GM12878 (cell line): ENCODE measurements around the gene COX19. TPM values are rescaled to one million over a fixed set of nuclear protein-coding genes. Genes with fewer than 3 reads are reported as not detected.

Experiments used
- ATAC-seq: fragments of 200-7000 bp; cut with Tn5 transposase; 3 replicates; pipeline ENCODE4 v1.9.1; 2020; ENCODE audit warnings: mild to moderate bottlenecking, moderate library complexity
- BruUV-seq: library from RNA; stranded (reverse); fragments of 400-500 nt; replicated peaks from 2 replicates; lab custom pipeline; 2021; lab: Mats Ljungman, UMichigan
- CTCF ChIA-PET: fragments of 300-600 bp; sonication (Branson Sonifier 250); formaldehyde crosslinking; extraction: SDS; loops from one replicate; lab custom pipeline; 2021; ENCODE audit warnings: inconsistent platforms; lab: Yijun Ruan, JAX
- POLR2A ChIA-PET: fragments of 350-600 bp; formaldehyde crosslinking; extraction: SDS; loops from one replicate; lab custom pipeline; 2021; ENCODE audit warnings: inconsistent platforms; lab: Charles Lee
- RAD21 ChIA-PET: fragments of 300-600 bp; sonication (Branson Sonifier 250); formaldehyde crosslinking; loops from one replicate; lab custom pipeline; 2023; ENCODE audit warnings: antibody characterized with exemption; ENCODE audit not compliant: unreplicated experiment; lab: Charles Lee
- SMC1A ChIA-PET: fragments of 300-600 bp; sonication (Branson Sonifier 250); formaldehyde crosslinking; loops from one replicate; lab custom pipeline; 2023; ENCODE audit not compliant: unreplicated experiment, uncharacterized antibody; lab: Charles Lee
- DNase-seq: peaks from one replicate; pipeline ENCODE4 v3.0.0-alpha.2; 2011; ENCODE audit warnings: low read depth, low spot score
- FAIRE-seq: peaks from 3 replicates; lab custom pipeline; 2011; peaks lifted over from hg19 to GRCh38; lab: Jason Lieb, UNC
- H2AFZ ChIP-seq: 2 replicates; pipeline ENCODE4 v1.6.0; 2011; ENCODE audit warnings: low read depth, low read length, control low read depth; ENCODE audit not compliant: control insufficient read depth
- H3K27ac ChIP-seq: 2 replicates; pipeline ENCODE4 v1.5.1; 2011; ENCODE audit warnings: control low read depth; ENCODE audit not compliant: control insufficient read depth, insufficient read depth
- H3K27me3 ChIP-seq, 2 experiments: replicated peaks in 1 of 2; 2 replicates each; pipeline versions ENCODE4 v1.6.0 to v1.6.1; 2011; ENCODE audit warnings: low read length in 1 of 2; ENCODE audit not compliant: control insufficient read depth in 2 of 2, insufficient read depth in 2 of 2
- H3K36me3 ChIP-seq, 2 experiments: 2 replicates each; pipeline ENCODE4 v1.5.1; 2011; ENCODE audit warnings: low read length in 1 of 2; ENCODE audit not compliant: control insufficient read depth in 2 of 2, insufficient read depth in 2 of 2
- H3K4me1 ChIP-seq: 2 replicates; pipeline ENCODE4 v1.6.1; 2011; ENCODE audit warnings: mild to moderate bottlenecking, low read length, moderate library complexity, mixed read lengths; ENCODE audit not compliant: control insufficient read depth, insufficient read depth
- H3K4me2 ChIP-seq: 2 replicates; pipeline ENCODE4 v1.6.0; 2011; ENCODE audit warnings: control low read depth; ENCODE audit not compliant: control insufficient read depth, insufficient read depth
- H3K4me3 ChIP-seq: fragments of 200-600 bp; sonication (generic); 2 replicates; pipeline ENCODE4 v1.5.1; 2016
- H3K79me2 ChIP-seq: 2 replicates; pipeline ENCODE4 v1.6.0; 2011; ENCODE audit warnings: low read length; ENCODE audit not compliant: control insufficient read depth, insufficient read depth
- H3K9ac ChIP-seq: 2 replicates; pipeline ENCODE4 v1.8.0; 2011; ENCODE audit warnings: low read length, control low read depth, mixed read lengths; ENCODE audit not compliant: control insufficient read depth, insufficient read depth
- H3K9me3 ChIP-seq: replicated peaks from 3 replicates; pipeline ENCODE4 v1.5.1; 2011; ENCODE audit warnings: mild to moderate bottlenecking, low read length; ENCODE audit not compliant: control insufficient read depth, insufficient read depth
- H4K20me1 ChIP-seq: 2 replicates; pipeline ENCODE4 v1.6.0; 2011; ENCODE audit not compliant: control insufficient read depth, insufficient read depth
- ATF7 ChIP-seq: fragments of 450-650 bp; IDR thresholded peaks from 2 replicates; pipeline ENCODE4 v1.6.1; 2016; ENCODE audit warnings: low read depth, mild to moderate bottlenecking
- CEBPB ChIP-seq, 2 experiments: fragments of 150-350 bp in 1 of 2; IDR thresholded peaks; 2 replicates each; pipeline ENCODE4 v1.6.1; 2012 to 2014; ENCODE audit warnings: low read depth in 2 of 2, low read length in 2 of 2, borderline replicate concordance in 1 of 2, inconsistent platforms in 1 of 2
- FOXK2 ChIP-seq: fragments of 450-650 bp; IDR thresholded peaks from 2 replicates; pipeline ENCODE4 v1.6.1; 2017; ENCODE audit warnings: mild to moderate bottlenecking, moderate library complexity
- POLR2AphosphoS2 ChIP-seq: IDR thresholded peaks from 2 replicates; pipeline ENCODE4 v1.6.1; 2011; ENCODE audit warnings: low read depth, mild to moderate bottlenecking, low read length, improper control_type of control experiment, moderate library complexity
- POLR2AphosphoS5 ChIP-seq: IDR thresholded peaks from 2 replicates; pipeline ENCODE4 v1.6.1; 2011; ENCODE audit warnings: mild to moderate bottlenecking, low read length, inconsistent platforms
- PRDM15 ChIP-seq: fragments of 450-650 bp; formaldehyde crosslinking; IDR thresholded peaks from 2 replicates; pipeline ENCODE4 v1.4.0; 2020; ENCODE audit warnings: mild to moderate bottlenecking, moderate library complexity
- USF2 ChIP-seq: IDR thresholded peaks from 2 replicates; pipeline ENCODE4 v1.6.1; 2011; ENCODE audit warnings: low read depth, low read length, improper control_type of control experiment, borderline replicate concordance
- ZBTB33 ChIP-seq: fragments of 450-650 bp; IDR thresholded peaks from 2 replicates; pipeline ENCODE4 v1.6.1; 2017; ENCODE audit warnings: mild to moderate bottlenecking
- WGBS: methylation state at CpG from one replicate; pipeline ENCODE4 v1.1.6; 2016; ENCODE audit warnings: low lambda C conversion rate; ENCODE audit not compliant: insufficient replicate concordance, insufficient coverage; ENCODE audit errors: missing lambda C conversion rate; 5-methylcytosine and 5-hydroxymethylcytosine counted together
- in situ Hi-C: fragments of 300-500 bp; cut with MboI; formaldehyde crosslinking; loops from 9 replicates; pipeline ENCODE4 v1.14.3; 2018; ENCODE audit warnings: mixed read lengths
- intact Hi-C: fragments of 100-400 bp; cut with micrococcal nuclease; formaldehyde crosslinking; loops from one replicate; pipeline ENCODE4 v1.14.2; 2022; ENCODE audit not compliant: unreplicated experiment
- polyA plus RNA-seq, 11 experiments: library from polyadenylated mRNA; depleted of rRNA in 4 of 11; unstranded in 6 of 11; stranded (reverse) in 5 of 11; fragments of >200 nt; fragmentation: Nextera tagmentation in 4 of 11; fragmentation: Illumina TruSeq in 1 of 11; extraction: Ambion mirVana in 4 of 11; extraction: Trizol in 1 of 11; gene quantifications; 1 replicate in 1 of 11; 2 replicates in 10 of 11; pipeline versions ENCODE4 v1.2.1 to v1.2.3, GENCODE V29; 2011 to 2016; ENCODE audit warnings: inconsistent platforms in 2 of 11, missing spikeins in 2 of 11, low read depth in 1 of 11
- total RNA-seq, 4 experiments: library from RNA; depleted of rRNA in 3 of 4; stranded (reverse); fragments of >200 nt in 3 of 4; fragmentation: Illumina TruSeq in 1 of 4; extraction: Trizol in 1 of 4; gene quantifications; 2 replicates each; pipeline versions ENCODE4 v1.2.1 to v1.2.3, GENCODE V29; 2013 to 2021

The COX19 gene
- total and polyA plus RNA-seq, 10 of the 15 experiments (the other 5 are each of a cell fraction or from before 2014, with no cell fraction given): 3.7 to 17.9 (median 10.8) TPM

GRCh38 chr7:1011297-1012003 is 36.1 kb upstream of the COX19 start (continued):
- TF ChIP-seq PRDM15 (CRISPR knock-in tag): no peak
- TF ChIP-seq CEBPB (IDR thresholded peaks at IDR 0.05; ENCODE audit: borderline replicate concordance in 1 of 2, low read depth in 2 of 2, low read length in 2 of 2): no peak
- 0 out of 2 replicates have a peak, but pooled peaks have one; percentile 30 for TF ChIP-seq FOXK2
- 0 out of 2 replicates have a peak, but pooled peaks have one; percentile 53 for TF ChIP-seq POLR2AphosphoS2
- peak; percentile 78 for TF ChIP-seq ATF7

GRCh38 chr7:1010226-1010625 is 34.9 kb upstream of the COX19 start:
- no peak for TF ChIP-seq POLR2AphosphoS5
- no peak for TF ChIP-seq ZBTB33
- no peak for TF ChIP-seq USF2

More at GRCh38 chr7:1010226-1010625, 34.9 kb upstream of the COX19 start:
- BruUV-seq: no TSS peak
- POLR2A ChIA-PET: no interaction called here
- no peaks in the 10 kb centered on the region for H3K9me3 ChIP-seq
- SMC1A ChIA-PET: no interaction called here
- no peak for ATAC-seq
- H3K27me3 ChIP-seq: no peaks in the 10 kb centered on the region
- H2AFZ ChIP-seq: no peak overlapping the region
- H3K4me1 ChIP-seq: no peaks in the 10 kb centered on the region
- H3K4me2 ChIP-seq: no peak overlapping the region
- in situ Hi-C loops (no loop called here), intact Hi-C loops (no loop called here)
- no peak overlapping the region for H3K4me3 ChIP-seq
- 93% methylated on average over 13 of the region's 13 CpGs for WGBS
- DNase-seq: no peak
- RAD21 ChIA-PET: no interaction called here
- no peak for FAIRE-seq
- no peak overlapping the region for H3K27ac ChIP-seq
- peaks cover 4 to 17% of the 10 kb centered on the region in 2 experiments; a peak in 3 of 4 replicates for H3K36me3 ChIP-seq
- peaks cover 2% of the 10 kb centered on the region; the same call in 1 of the 2 replicates for H3K79me2 ChIP-seq
- no peak overlapping the region for H3K9ac ChIP-seq
- CTCF ChIA-PET: no interaction called here
- H4K20me1 ChIP-seq: no peaks in the 10 kb centered on the region
